NCI-H2029 treated with DMSO at 0.1 percent for 48 hours (cell line): ENCODE results near the gene ELAC1.
"Not testable (repeated sequence)": the region's sequence is repeated elsewhere in the genome, so short reads cannot be mapped to it uniquely, and the experiment has no call there.

ENCODE experiments used
- DNase-seq: peaks from one replicate; lab custom pipeline; 2025; lab: John Stamatoyannopoulos, UW

ELAC1 gene

DNA sequence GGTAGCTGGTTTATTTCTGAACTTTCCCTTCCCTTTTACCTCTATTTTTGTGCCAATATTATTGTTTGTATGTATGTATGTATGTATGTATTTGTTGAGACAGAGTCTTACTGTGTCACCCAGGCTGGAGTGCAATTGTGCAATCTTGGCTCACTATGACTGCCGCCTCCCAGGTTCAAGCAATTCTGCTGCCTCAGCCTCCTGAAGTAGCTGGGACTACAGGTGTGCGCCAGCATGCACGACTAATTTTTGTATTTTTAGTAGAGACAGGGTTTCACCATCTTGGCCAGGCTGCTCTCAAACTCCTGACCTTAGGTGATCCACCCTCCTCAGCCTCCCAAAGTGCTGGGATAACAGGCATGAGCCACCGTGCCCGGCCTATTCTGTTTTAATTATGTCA, 4.6 kb downstream of the ELAC1 start:
- DNase-seq: not testable (repeated sequence)

DNA sequence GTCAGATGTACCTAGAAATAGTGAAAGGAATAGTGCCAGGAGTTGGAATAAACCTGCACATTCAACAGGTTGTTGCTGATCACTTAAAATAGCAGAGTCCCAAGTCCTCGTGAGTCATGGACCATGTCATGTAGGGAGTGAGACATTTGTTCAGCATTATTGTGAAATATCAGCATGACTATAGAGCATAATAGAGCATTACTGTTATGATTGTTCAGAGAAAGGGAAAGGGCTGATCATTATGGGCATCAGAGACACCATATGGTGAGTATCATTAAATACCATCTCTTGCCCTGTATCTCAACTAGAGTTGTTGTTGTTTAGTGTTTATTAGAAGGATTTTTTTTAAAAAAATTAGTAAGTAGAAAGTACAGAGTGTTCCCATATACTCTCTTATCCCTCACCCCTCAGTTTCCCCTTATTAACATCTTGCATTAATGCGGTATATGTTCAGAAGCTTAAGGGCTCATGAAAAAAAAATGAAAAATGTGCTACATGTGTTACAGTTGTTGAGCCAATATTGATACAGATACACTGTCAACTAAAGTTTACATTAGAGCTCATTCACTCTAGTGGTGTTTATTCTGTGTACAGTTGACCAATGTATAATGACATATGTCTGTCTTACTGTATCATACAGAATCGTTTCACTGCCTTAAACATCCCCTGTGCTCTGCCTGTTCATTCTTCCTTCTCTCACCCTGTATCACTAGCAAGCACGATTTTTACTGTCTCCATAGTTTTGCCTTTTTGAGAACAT, 5.7 kb downstream of the ELAC1 start:
- DNase-seq: no peak

DNA sequence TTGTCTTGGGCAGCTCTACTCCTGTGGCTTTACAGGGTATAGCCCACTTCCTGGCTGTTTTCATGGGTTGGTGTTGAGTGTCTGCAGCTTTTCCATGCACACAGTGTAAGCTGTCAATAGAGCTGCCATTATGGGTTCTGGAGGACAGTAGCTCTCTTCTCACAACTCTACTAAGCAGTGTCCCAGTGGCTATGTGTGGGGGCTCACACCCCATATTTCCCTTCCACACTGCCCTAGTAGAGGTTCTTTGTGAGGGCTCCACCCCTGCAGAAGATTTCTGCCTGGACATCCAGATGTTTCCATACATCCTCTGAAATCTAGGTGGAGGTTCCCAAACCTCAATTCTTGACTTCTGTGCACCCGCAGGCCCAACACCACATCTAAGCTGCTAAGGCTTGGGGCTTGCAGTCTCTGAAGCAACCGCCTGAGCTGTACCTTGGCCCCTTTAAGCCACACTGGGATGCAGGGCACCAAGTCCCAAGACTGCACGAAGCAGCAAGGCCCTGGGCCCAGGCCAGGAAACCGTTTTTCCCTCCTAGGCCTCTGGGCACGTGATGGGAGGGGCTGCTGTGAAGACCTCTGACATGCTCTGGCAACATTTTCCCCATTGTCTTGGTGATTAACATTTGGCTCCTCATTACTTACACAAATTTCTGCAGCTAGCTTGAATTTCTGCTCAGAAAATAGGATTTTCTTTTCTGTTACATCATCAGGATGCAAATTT, 9.4 kb downstream of the ELAC1 start:
- DNase-seq: no peak

- no peak for DNase-seq
These were observed 13.5 kb downstream of the ELAC1 start for GRCh38 chr18:50981381-50981780.

- no peak for DNase-seq
These were observed 14.4 kb downstream of the ELAC1 start for GRCh38 chr18:50982086-50982801.

DNA sequence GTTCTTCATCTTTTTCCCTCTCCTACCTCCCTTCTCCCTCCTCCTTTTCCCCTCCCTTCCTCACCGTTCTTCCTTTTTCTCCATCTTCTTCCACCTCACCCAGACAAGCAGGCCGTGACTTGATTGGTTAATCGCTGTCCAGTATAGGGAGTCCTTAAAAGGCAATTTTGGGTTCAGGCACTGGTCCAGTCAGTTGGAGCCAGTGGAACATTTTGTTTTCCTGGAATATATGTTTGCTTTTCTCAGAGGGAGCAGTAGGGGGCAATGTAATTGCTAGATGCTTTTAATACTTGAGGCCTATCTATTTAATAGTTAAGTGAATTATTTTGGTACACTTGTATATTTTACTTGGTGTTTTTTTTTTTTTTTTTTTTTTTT, 15.0 kb downstream of the ELAC1 start:
- DNase-seq: peak; percentile 5

DNA sequence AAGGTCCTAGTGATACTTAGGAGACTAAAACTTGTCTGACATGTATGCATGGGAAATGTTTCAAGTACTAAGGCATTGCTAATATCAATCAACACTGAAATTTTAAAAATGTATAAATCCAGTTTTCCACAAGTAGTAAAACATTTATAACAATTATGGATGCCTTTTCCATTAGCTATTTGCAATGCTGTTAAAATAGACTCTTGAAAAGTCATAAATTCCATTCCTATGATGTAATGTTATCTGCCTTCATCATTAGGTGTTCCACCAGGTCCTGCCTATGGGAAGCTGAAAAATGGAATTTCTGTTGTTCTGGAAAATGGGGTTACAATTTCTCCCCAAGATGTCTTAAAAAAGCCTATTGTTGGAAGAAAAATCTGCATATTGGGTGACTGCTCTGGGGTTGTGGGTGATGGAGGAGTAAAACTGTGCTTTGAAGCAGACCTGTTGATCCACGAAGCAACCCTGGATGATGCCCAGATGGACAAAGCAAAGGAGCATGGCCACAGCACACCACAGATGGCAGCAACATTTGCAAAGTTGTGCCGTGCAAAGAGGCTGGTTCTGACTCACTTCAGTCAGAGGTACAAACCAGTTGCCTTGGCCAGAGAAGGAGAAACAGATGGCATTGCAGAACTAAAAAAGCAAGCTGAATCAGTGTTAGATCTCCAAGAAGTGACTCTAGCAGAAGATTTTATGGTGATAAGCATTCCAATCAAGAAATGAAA, 18.7 kb downstream of the ELAC1 start:
- DNase-seq: no peak

DNA sequence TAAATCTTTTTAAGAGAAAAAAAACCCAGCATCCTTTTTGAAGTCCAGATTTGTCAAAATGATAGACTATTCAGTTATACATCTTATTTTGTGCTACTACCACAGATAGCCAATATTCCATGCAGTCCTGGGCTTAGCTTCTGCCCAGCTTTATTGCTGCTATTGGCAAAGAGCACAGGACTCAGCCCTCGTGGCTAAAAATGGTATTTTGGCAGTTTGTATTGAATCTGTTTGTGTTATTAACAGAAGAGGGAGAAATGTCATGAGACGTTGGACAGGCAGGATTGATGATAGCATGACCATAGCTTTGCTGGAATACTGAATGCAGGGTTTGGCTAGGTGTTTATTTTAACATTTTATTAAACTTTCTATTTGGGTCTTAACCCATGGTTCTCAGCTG, 19.4 kb downstream of the ELAC1 start:
- DNase-seq: no peak

DNA sequence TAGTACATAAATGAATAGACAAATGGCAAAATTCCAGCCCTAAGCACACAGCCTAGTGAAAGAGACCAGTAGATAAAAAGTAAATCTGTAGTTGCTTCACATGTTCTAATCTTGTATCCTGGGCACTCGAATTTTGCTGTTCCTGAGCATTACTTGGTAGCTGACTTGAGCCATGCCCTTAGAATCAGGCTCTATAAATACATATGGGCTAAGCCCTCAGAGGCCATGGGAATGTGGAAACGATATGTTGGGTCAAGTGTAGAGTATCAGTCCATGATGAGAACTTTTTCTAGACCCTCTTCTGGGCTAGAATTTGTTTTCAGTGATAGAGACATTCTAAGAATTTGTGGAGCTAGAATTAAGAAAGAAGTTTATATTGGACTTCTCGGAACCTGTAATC, 21.9 kb downstream of the ELAC1 start:
- DNase-seq: no peak

DNA sequence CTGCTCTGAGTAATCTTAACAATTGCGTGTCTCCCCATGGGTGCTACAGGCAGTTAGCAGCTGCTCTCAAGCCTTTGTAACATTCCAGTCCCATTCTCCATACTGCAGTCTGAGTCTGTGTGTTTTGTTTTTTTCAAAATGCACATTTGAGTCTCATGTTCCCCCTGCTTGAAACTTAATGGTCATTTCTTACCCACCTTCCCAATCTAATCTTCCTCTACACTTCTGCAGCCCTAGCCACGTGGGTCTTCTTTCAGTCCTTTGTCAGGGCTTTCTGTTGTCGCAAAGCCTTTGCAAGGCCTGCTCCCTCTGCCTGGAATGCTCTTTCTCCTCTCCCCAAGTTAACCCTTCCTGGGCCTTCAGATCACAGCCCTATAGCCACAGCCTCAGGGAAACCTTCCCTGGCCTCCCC, 24.5 kb downstream of the ELAC1 start:
- no peak for DNase-seq

GRCh38 chr18:50994031-50994430, 26.2 kb downstream of the ELAC1 start:
- DNase-seq: no peak

DNA sequence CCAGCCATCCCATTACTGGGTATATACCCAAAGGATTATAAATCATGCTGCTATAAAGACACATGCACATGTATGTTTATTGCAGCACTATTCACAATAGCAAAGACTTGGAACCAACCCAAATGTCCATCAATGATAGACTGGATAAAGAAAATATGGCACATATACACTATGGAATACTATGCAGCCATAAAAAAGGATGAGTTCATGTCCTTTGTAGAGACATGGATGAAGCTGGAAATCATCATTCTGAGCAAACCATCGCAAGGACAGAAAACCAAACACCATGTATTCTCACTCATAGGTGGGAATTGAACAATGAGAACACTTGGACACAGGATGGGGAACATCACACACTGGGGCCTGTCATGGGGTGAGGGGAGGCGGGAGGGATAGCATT, 35.3 kb downstream of the ELAC1 start:
- not testable (repeated sequence) for DNase-seq

- DNase-seq: no peak
These were observed 38.4 kb downstream of the ELAC1 start for GRCh38 chr18:51006061-51006818.

GRCh38 chr18:51006948-51007789, 39.3 kb downstream of the ELAC1 start:
- DNase-seq: no peak

GRCh38 chr18:51007790-51008139, 39.9 kb downstream of the ELAC1 start:
- DNase-seq: no peak

- DNase-seq: peak; percentile 92
These were observed 41.2 kb downstream of the ELAC1 start for GRCh38 chr18:51009072-51009471.

- DNase-seq: no peak
These were observed 42.4 kb downstream of the ELAC1 start for GRCh38 chr18:51010218-51010617.

DNA sequence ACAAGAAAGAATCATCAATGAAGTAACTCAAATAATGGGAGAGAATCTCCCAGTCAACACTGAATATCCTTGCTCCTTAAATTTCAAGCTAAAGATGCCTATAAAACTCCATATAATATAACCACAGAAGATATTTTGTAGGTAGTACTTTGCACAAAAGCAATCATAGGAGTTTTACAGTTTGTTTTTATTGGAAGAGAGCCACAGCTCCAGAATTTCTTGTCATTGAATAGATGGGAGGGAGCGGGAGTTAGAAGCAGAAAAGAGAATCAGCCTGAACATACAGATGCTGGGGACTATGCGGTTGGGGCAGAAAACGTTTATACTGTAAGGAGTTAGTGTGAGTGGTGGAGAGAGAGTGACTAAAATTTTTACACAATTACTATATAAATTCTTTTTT, 43.9 kb downstream of the ELAC1 start:
- DNase-seq: no peak

- DNase-seq: no peak
These were observed 44.6 kb downstream of the ELAC1 start for GRCh38 chr18:51012441-51012840.

- DNase-seq: no peak
These were observed 45.4 kb downstream of the ELAC1 start for GRCh38 chr18:51013259-51013658.
